ENCODE data around the gene GKN2. TPM values are rescaled to one million over a fixed set of nuclear protein-coding genes. Genes with fewer than 3 reads are reported as not detected.

GKN2 gene
- total RNA-seq, 1 experiment from 2014 or later = not detected

GRCh38 chr2:68915393-68915792, 37.3 kb downstream of the GKN2 start:
- ChIA-PET POLR2A (no interaction called here), CTCF (interaction anchor here (1.1 kb wide), 1 partner anchor 164 kb away, joined by 3 read pairs; no protein-coding TSS in a partner anchor)
- no peak overlapping the region for H3K27ac Mint-ChIP-seq
- peaks cover 4% of the 10 kb centered on the region; the same call in 1 of the 2 replicates for H3K9me3 Mint-ChIP-seq
- ATAC-seq (no peak), DNase-seq (ENCODE audit: low spot score) (no peak)
- TF ChIP-seq ZNF512 (CRISPR knock-in tag; IDR thresholded peaks at IDR 0.05; ENCODE audit: borderline replicate concordance) = no peak
- no peak for TF ChIP-seq TEAD4 (CRISPR knock-in tag; IDR thresholded peaks at IDR 0.05)
- no peak for TF ChIP-seq E2F5 (CRISPR knock-in tag; IDR thresholded peaks at IDR 0.05)
- TF ChIP-seq FOXP4 (CRISPR knock-in tag; IDR thresholded peaks at IDR 0.05) = no peak
- no peak for TF ChIP-seq SMAD4 (CRISPR knock-in tag; IDR thresholded peaks at IDR 0.05)
- TF ChIP-seq ELF4 (CRISPR knock-in tag; IDR thresholded peaks at IDR 0.05; ENCODE audit: low read depth) = no peak
- no peak for TF ChIP-seq NFYB (CRISPR knock-in tag; conservative IDR thresholded peaks at IDR 0.05; ENCODE audit: low read depth)
- TF ChIP-seq JAZF1 (CRISPR knock-in tag; IDR thresholded peaks at IDR 0.05) = no peak
- TF ChIP-seq ZNF263 (CRISPR knock-in tag; IDR thresholded peaks at IDR 0.05; ENCODE audit: low read depth) = no peak
- no peak overlapping the region for H3K4me3 Mint-ChIP-seq
- peaks cover 4% of the 10 kb centered on the region for H3K4me1 Mint-ChIP-seq
- no peaks in the 10 kb centered on the region; the same call in 1 of the 2 replicates for H3K27me3 Mint-ChIP-seq (ENCODE audit: low read depth)
- no peaks in the 10 kb centered on the region for H3K36me3 Mint-ChIP-seq

GRCh38 chr2:68913359-68913758, 39.3 kb downstream of the GKN2 start:
- Mint-ChIP-seq H3K4me1 (peaks cover 19% of the 10 kb centered on the region), H3K27ac (no peak overlapping the region), H3K27me3 (ENCODE audit: low read depth) (no peaks in the 10 kb centered on the region; the same call in 1 of the 2 replicates), H3K4me3 (no peak overlapping the region), H3K36me3 (no peaks in the 10 kb centered on the region), H3K9me3 (peaks cover 10% of the 10 kb centered on the region; the same call in 1 of the 2 replicates)
- ChIA-PET POLR2A (no interaction called here), CTCF (interaction anchor here (1.4 to 2.0 kb wide), 3 partner anchors 12 to 204 kb away, joined by 4 to 6 read pairs (median 5); no protein-coding TSS in a partner anchor)
- DNase-seq (ENCODE audit: low spot score) (no peak), ATAC-seq (no peak)
- TF ChIP-seq USF1 (CRISPR knock-in tag; IDR thresholded peaks at IDR 0.05) (no peak), NR1H2 (CRISPR knock-in tag; IDR thresholded peaks at IDR 0.05) (no peak), AFF4 (CRISPR knock-in tag; IDR thresholded peaks at IDR 0.05; ENCODE audit: borderline replicate concordance) (no peak), TEAD1 (CRISPR knock-in tag; IDR thresholded peaks at IDR 0.05) (no peak), ZBTB21 (CRISPR knock-in tag; IDR thresholded peaks at IDR 0.05; ENCODE audit: borderline replicate concordance) (no peak), ATF3 (CRISPR knock-in tag; conservative IDR thresholded peaks at IDR 0.05) (no peak), ZNF423 (CRISPR knock-in tag; IDR thresholded peaks at IDR 0.05) (no peak), GRHL2 (CRISPR knock-in tag; IDR thresholded peaks at IDR 0.05; ENCODE audit: insufficient replicate concordance, severe bottlenecking) (no peak), HMGA2 (CRISPR knock-in tag; IDR thresholded peaks at IDR 0.05) (no peak), ZNF425 (CRISPR knock-in tag; conservative IDR thresholded peaks at IDR 0.05) (no peak), E2F5 (CRISPR knock-in tag; IDR thresholded peaks at IDR 0.05) (no peak), SP1 (CRISPR knock-in tag; conservative IDR thresholded peaks at IDR 0.05) (no peak), ZNF121 (CRISPR knock-in tag; IDR thresholded peaks at IDR 0.05) (no peak)

Measured in WTC11 (cell line).